Glutamatergic neuron (in vitro differentiated cells): ENCODE results near the gene PPP2R2B. TPM values are rescaled to one million over a fixed set of nuclear protein-coding genes. Genes with fewer than 3 reads are reported as not detected.

ENCODE experiments used
- DNase-seq: peaks from one replicate; pipeline ENCODE4 v3.0.0; 2022
- H3K27ac Mint-ChIP-seq: one replicate; pipeline ENCODE4 v1.8.0; 2020; ENCODE audit warnings: mild to moderate bottlenecking, mixed read lengths, inconsistent platforms; ENCODE audit not compliant: unreplicated experiment
- H3K27me3 Mint-ChIP-seq: one replicate; pipeline ENCODE4 v1.8.0; 2020; ENCODE audit warnings: mild to moderate bottlenecking, moderate library complexity, mixed read lengths, inconsistent platforms; ENCODE audit not compliant: unreplicated experiment
- H3K36me3 Mint-ChIP-seq: one replicate; pipeline ENCODE4 v1.8.0; 2020; ENCODE audit warnings: mild to moderate bottlenecking, mixed read lengths, inconsistent platforms; ENCODE audit not compliant: unreplicated experiment
- H3K4me1 Mint-ChIP-seq: one replicate; pipeline ENCODE4 v1.8.0; 2020; ENCODE audit warnings: mild to moderate bottlenecking, low read depth, mixed read lengths, inconsistent platforms; ENCODE audit not compliant: unreplicated experiment
- H3K4me3 Mint-ChIP-seq: one replicate; pipeline ENCODE4 v1.8.0; 2020; ENCODE audit warnings: mild to moderate bottlenecking, mixed read lengths, inconsistent platforms; ENCODE audit not compliant: unreplicated experiment
- H3K9me3 Mint-ChIP-seq: one replicate; pipeline ENCODE4 v1.8.0; 2020; ENCODE audit warnings: mild to moderate bottlenecking, moderate library complexity, mixed read lengths, inconsistent platforms; ENCODE audit not compliant: unreplicated experiment
- total RNA-seq: library from RNA; stranded (reverse); fragmentation: NEBNext Ultra II Directional; extraction: Animal tissue kit (Norgen Biotek cat#: 25700); gene quantifications from one replicate; pipeline ENCODE4 v1.2.1, GENCODE V29; 2021; ENCODE audit not compliant: unreplicated experiment
- TF ChIP-seq, protein P1 (sequence below): fragments of 200-600 bp; sonication (generic); IDR thresholded peaks from one replicate; pipeline ENCODE4 v1.5.0; 2021; ENCODE audit not compliant: partially characterized antibody, unreplicated experiment

PPP2R2B gene
- total RNA-seq, 1 donor from 2014 or later = 11.4 TPM

DNA sequence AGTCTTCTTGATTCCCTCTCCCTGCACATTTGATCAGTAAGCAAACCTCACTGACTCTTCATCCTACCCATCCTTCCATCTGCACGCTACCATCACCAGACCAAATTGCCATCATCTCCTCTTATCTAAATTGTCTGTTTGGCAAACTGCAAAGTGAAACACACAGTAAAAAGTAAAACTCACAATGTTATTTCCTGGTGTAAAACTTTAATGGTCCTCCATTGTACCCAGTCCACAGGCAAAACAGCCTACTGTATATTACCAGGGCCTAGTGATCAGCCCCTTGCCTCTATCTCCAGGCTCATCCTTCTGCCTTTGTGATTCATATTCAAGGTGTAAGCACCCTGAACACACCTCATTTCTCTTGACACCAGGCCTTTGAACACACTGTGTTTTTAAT is 279.3 kb downstream of the PPP2R2B start:
- TF ChIP-seq, protein P1, sequence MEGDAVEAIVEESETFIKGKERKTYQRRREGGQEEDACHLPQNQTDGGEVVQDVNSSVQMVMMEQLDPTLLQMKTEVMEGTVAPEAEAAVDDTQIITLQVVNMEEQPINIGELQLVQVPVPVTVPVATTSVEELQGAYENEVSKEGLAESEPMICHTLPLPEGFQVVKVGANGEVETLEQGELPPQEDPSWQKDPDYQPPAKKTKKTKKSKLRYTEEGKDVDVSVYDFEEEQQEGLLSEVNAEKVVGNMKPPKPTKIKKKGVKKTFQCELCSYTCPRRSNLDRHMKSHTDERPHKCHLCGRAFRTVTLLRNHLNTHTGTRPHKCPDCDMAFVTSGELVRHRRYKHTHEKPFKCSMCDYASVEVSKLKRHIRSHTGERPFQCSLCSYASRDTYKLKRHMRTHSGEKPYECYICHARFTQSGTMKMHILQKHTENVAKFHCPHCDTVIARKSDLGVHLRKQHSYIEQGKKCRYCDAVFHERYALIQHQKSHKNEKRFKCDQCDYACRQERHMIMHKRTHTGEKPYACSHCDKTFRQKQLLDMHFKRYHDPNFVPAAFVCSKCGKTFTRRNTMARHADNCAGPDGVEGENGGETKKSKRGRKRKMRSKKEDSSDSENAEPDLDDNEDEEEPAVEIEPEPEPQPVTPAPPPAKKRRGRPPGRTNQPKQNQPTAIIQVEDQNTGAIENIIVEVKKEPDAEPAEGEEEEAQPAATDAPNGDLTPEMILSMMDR = no peak
- no peak for DNase-seq
- Mint-ChIP-seq H3K27ac (no peak overlapping the region), H3K4me1 (no peaks in the 10 kb centered on the region), H3K36me3 (no peaks in the 10 kb centered on the region), H3K4me3 (no peak overlapping the region), H3K9me3 (no peaks in the 10 kb centered on the region), H3K27me3 (no peaks in the 10 kb centered on the region)

DNA sequence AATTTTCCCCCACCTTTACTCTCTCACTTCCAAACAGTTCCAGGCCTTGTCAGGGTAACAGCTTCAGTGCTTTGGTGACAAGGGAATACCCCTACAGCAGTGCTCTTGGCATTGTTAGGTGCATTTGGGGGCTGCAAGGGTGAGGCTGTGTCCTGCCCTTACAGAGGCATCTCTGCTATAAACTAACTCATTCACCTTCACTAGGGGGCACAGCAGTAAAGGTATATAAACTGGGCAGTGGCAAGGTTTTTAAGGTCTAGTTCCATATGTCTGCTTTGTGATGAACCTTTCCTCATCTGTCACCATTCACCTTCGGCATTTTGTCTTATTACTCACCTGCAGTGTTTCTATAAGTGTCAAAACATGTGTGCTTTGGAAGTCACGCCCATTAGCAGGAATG is 283.5 kb downstream of the PPP2R2B start:
- no peaks in the 10 kb centered on the region for H3K9me3 Mint-ChIP-seq
- H3K4me3 Mint-ChIP-seq = no peak overlapping the region
- TF ChIP-seq, protein P1 = no peak
- H3K27ac Mint-ChIP-seq = no peak overlapping the region
- peaks cover 3% of the 10 kb centered on the region for H3K27me3 Mint-ChIP-seq
- H3K4me1 Mint-ChIP-seq = no peaks in the 10 kb centered on the region
- no peak for DNase-seq
- H3K36me3 Mint-ChIP-seq = peaks cover 3% of the 10 kb centered on the region

DNA sequence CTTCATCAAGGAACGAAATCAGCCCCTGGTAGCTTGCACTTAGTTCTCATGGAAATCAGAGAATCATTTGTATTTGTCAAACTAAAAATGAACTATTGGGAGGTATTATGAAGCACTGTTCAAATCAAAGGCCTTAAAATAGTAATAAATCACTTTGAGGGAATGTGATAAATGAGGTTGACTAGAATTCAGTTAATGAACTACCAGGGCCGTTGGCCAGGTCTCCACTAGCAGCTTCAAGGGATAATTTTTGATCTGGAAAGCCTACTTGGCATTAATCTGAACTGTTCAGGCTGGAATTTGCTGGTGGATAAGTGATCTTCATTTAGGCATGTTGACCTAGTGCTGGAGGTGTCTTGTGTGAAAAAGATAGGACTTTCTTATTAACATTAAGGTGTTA is 286.2 kb downstream of the PPP2R2B start:
- TF ChIP-seq, protein P1 = no peak
- peaks cover 4% of the 10 kb centered on the region for H3K27me3 Mint-ChIP-seq
- no peaks in the 10 kb centered on the region for H3K9me3 Mint-ChIP-seq
- H3K27ac Mint-ChIP-seq = no peak overlapping the region
- no peak for DNase-seq
- H3K36me3 Mint-ChIP-seq = peaks cover 3% of the 10 kb centered on the region
- H3K4me3 Mint-ChIP-seq = no peak overlapping the region
- H3K4me1 Mint-ChIP-seq = peaks cover 3% of the 10 kb centered on the region

DNA sequence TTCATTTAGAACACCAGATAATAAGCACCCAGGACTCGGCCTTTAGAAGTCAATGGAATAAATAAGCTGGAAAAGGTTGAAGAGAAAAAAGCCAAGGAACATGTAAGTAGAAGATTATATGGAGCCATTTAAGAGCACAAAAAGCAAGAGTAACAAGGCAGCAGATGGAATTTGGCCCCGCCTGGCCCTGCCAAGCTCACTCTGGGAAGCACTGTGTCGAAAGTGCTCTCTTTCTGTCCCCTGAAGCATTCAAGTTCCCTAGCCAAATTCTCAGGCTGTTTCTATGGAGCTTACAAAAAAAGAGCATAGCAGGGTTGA is 289.6 kb downstream of the PPP2R2B start:
- no peak overlapping the region for H3K4me3 Mint-ChIP-seq
- TF ChIP-seq, protein P1 = no peak
- H3K4me1 Mint-ChIP-seq = peaks cover 3% of the 10 kb centered on the region
- H3K9me3 Mint-ChIP-seq = no peaks in the 10 kb centered on the region
- no peak for DNase-seq
- peaks cover 3% of the 10 kb centered on the region for H3K36me3 Mint-ChIP-seq
- no peak overlapping the region for H3K27ac Mint-ChIP-seq
- peaks cover 4% of the 10 kb centered on the region for H3K27me3 Mint-ChIP-seq

DNA sequence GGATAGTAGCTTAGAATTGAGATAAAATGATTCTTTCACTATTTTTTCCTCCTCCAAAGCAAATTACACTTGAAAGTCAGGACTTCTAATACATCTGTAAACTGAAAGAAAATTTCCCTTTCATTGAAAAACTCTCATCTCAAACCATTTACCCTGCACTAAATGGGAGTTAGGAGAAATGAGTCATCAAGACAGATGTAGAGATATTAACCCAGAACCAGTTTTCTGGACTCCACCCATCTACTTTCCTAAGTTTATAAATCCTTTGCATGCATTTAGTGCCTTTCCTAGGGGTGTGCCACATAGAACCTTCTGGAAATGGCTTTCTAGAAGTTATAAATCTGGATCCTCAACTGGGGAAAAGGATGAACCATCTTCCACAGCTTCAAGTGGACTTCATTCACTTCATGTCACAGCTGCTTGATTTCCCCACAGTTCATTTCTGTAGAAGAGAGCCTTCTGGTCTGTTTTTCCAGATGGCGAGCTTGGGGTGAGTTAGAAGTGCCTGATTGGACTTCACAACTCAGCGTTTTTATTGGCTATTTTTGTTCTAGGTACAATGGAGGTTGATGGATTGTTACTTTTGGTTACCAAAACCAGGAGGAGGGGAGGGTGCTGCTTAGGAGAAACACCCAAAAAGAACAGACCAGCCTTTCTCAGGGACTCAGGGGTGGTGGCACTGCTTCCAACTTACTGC is 290.1 kb downstream of the PPP2R2B start:
- Mint-ChIP-seq H3K4me3 (no peak overlapping the region), H3K36me3 (peaks cover 2% of the 10 kb centered on the region), H3K27ac (no peak overlapping the region), H3K27me3 (peaks cover 3% of the 10 kb centered on the region), H3K4me1 (peaks cover 3% of the 10 kb centered on the region), H3K9me3 (no peaks in the 10 kb centered on the region)
- DNase-seq = no peak
- TF ChIP-seq, protein P1 = no peak
